ENCODE results near the gene CARF.
"Not testable (repeated sequence)": the region's sequence is repeated elsewhere in the genome, so short reads cannot be mapped to it uniquely, and the experiment has no call there.

The CARF gene

GRCh38 chr2:202883987-202884675 lies 27.9 kb upstream of the CARF start:
- peak; percentile 31 for TF ChIP-seq CTCF (IDR thresholded peaks at IDR 0.05; ENCODE audit: control insufficient read depth, insufficient read depth, low read depth, low read length, missing control alignments)
- DNase-seq (ENCODE audit: low read depth): no peak
- no peak overlapping the region for H3K4me3 ChIP-seq (ENCODE audit: control insufficient read depth, low read depth, low read length)

GRCh38 chr2:202885190-202885589 lies 26.9 kb upstream of the CARF start:
- DNase-seq (ENCODE audit: low read depth): no peak
- TF ChIP-seq CTCF (IDR thresholded peaks at IDR 0.05; ENCODE audit: control insufficient read depth, insufficient read depth, low read depth, low read length, missing control alignments): no peak
- no peak overlapping the region for H3K4me3 ChIP-seq (ENCODE audit: control insufficient read depth, low read depth, low read length)

GRCh38 chr2:202905507-202905906 lies 6.6 kb upstream of the CARF start:
- DNase-seq (ENCODE audit: low read depth): not testable (repeated sequence)

GRCh38 chr2:202908186-202908585 lies 3.9 kb upstream of the CARF start:
- H3K4me3 ChIP-seq (ENCODE audit: control insufficient read depth, low read depth, low read length): no peak overlapping the region
- TF ChIP-seq CTCF (IDR thresholded peaks at IDR 0.05; ENCODE audit: control insufficient read depth, insufficient read depth, low read depth, low read length, missing control alignments): no peak

More at GRCh38 chr2:202905507-202905906, 6.6 kb upstream of the CARF start:
- H3K4me3 ChIP-seq (ENCODE audit: control insufficient read depth, low read depth, low read length): not testable (repeated sequence)

GRCh38 chr2:202909394-202910192 lies 2.5 kb upstream of the CARF start:
- no peak for DNase-seq (ENCODE audit: low read depth)
- H3K4me3 ChIP-seq (ENCODE audit: control insufficient read depth, low read depth, low read length): no peak overlapping the region
- TF ChIP-seq CTCF (IDR thresholded peaks at IDR 0.05; ENCODE audit: control insufficient read depth, insufficient read depth, low read depth, low read length, missing control alignments): no peak

More at GRCh38 chr2:202908186-202908585, 3.9 kb upstream of the CARF start:
- DNase-seq (ENCODE audit: low read depth): no peak

- DNase-seq (ENCODE audit: low read depth): not testable (repeated sequence)
Measured at GRCh38 chr2:202910250-202910649, 1.8 kb upstream of the CARF start.

GRCh38 chr2:202910698-202911097 lies 1.4 kb upstream of the CARF start:
- no peak for DNase-seq (ENCODE audit: low read depth)
- no peak for TF ChIP-seq CTCF (IDR thresholded peaks at IDR 0.05; ENCODE audit: control insufficient read depth, insufficient read depth, low read depth, low read length, missing control alignments)
- peak overlapping the region; percentile 95 for H3K4me3 ChIP-seq (ENCODE audit: control insufficient read depth, low read depth, low read length)

More at GRCh38 chr2:202910250-202910649, 1.8 kb upstream of the CARF start:
- H3K4me3 ChIP-seq (ENCODE audit: control insufficient read depth, low read depth, low read length): not testable (repeated sequence)

Measured in AG09309 (cell line).